Mucosa of descending colon (tissue), 3 donors: ENCODE measurements around the gene PEX14. TPM values are rescaled to one million over a fixed set of nuclear protein-coding genes. Genes with fewer than 3 reads are reported as not detected.

ENCODE experiments used
- ATAC-seq: fragments of 200-7000 bp; cut with Tn5 transposase; one replicate; pipeline ENCODE4 v1.9.1; 2020; ENCODE audit warnings: mild to moderate bottlenecking, moderate library complexity
- DNase-seq, 3 donors: peaks; one replicate each; pipeline ENCODE4 v3.0.0-alpha.2; 2020
- H3K36me3 ChIP-seq: fragments of 200-600 bp; one replicate; pipeline ENCODE4 v1.8.0; 2021; ENCODE audit warnings: low read depth, mild to moderate bottlenecking
- H3K4me1 ChIP-seq: fragments of 200-600 bp; one replicate; pipeline ENCODE4 v1.8.0; 2021; ENCODE audit warnings: low read depth, mild to moderate bottlenecking
- H3K4me3 ChIP-seq: fragments of 200-600 bp; one replicate; pipeline ENCODE4 v1.8.0; 2021; ENCODE audit warnings: mild to moderate bottlenecking
- H3K9me3 ChIP-seq: fragments of 200-600 bp; one replicate; pipeline ENCODE4 v1.8.0; 2021; ENCODE audit warnings: mild to moderate bottlenecking
- CTCF ChIP-seq: fragments of 200-600 bp; IDR thresholded peaks from one replicate; pipeline ENCODE4 v1.8.0; 2022; ENCODE audit warnings: antibody characterized with exemption, mild to moderate bottlenecking
- intact Hi-C, 2 donors: fragments of 100-400 bp; cut with DNase I in 1 of 2; cut with micrococcal nuclease in 1 of 2; formaldehyde crosslinking; loops; one replicate each; pipeline versions ENCODE4 v1.11.0 to v1.11.1; 2022; cut with DNase I, micrococcal nuclease
- total RNA-seq, 3 donors: library from RNA; stranded (reverse); fragmentation: NEBNext Ultra II Directional in 2 of 3; extraction: Animal tissue kit (Norgen Biotek cat#: 25700) in 2 of 3; gene quantifications; one replicate each; pipeline versions ENCODE4 v1.2.1 to v1.2.4, GENCODE V29; 2021 to 2023
- donor health status: DM: no; HTN: no; CAD: no; lungs with moderate emphysema.
- donor health status: DM: no; HTN: no; CAD: no.
- donor health status: DM: no; HTN: yes; CAD: no.

PEX14 gene
- total RNA-seq, 3 donors from 2014 or later: 18.9 to 23.8 (median 21.3) TPM

- no peaks in the 10 kb centered on the region for H3K9me3 ChIP-seq
- no peak for TF ChIP-seq CTCF
- intact Hi-C loops: no loop called here
- no peak for ATAC-seq
- peaks cover 5% of the 10 kb centered on the region for H3K4me1 ChIP-seq
- no peaks in the 10 kb centered on the region for H3K36me3 ChIP-seq
- no peak for DNase-seq
- no peak overlapping the region for H3K4me3 ChIP-seq
These were observed 190.5 kb downstream of the PEX14 start for GRCh38 chr1:10665226-10665625.

GRCh38 chr1:10665930-10666850, 191.4 kb downstream of the PEX14 start:
- no peak overlapping the region for H3K4me3 ChIP-seq
- no peak for DNase-seq
- H3K4me1 ChIP-seq: peaks cover 5% of the 10 kb centered on the region
- no peaks in the 10 kb centered on the region for H3K36me3 ChIP-seq
- no peak for ATAC-seq
- intact Hi-C loops: no loop called here
- no peaks in the 10 kb centered on the region for H3K9me3 ChIP-seq
- no peak for TF ChIP-seq CTCF

DNA sequence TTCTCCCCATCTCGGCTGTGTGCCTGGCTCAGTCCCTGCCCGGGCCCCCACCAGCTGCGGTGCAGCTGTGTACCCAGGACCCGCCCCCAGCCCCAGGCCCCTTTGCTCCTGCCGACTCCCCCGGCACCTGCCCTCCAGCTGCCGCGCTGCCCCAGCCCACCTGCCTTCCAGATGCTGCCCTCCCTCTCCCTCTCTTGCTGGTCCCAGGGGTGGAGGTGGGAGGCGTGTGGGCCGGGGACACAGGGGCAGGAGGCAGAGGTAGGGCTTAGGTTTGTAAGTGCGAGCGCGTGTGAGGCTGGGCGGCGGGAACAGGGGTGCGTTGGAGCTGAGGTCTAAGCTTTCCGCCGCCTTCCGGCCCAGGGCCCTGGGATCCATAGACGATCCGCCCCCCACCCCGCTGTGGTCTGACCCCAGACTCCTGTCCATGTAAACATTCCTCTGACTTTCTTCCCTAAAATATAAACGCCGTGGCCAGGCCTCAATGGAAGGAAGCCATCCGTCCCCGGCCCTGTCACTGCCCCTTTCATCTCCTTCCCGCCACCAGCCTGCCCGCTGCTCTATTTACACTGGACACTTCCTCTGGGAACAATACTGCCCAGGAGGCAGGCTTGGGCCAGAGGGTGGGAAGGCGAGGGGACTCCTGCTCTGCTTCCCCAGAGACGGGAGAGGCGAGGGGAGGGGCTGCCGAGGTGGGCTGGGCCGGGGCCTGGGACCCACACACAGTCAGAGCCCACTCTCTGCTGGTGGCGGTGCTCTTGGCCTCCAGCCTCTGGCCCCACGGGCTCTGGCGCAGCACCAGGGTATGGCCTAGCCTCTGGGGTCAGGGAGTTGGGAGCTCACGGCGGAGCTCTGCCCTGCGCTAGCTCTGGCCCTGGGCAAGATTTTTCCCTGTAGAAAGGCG, 193.4 kb downstream of the PEX14 start:
- H3K4me3 ChIP-seq: no peak overlapping the region
- TF ChIP-seq CTCF: no peak
- no peaks in the 10 kb centered on the region for H3K9me3 ChIP-seq
- intact Hi-C loops: no loop called here
- no peaks in the 10 kb centered on the region for H3K36me3 ChIP-seq
- H3K4me1 ChIP-seq: peaks cover 5% of the 10 kb centered on the region
- ATAC-seq (no peak), DNase-seq (no peak)

GRCh38 chr1:10669570-10669969, 194.8 kb downstream of the PEX14 start:
- TF ChIP-seq CTCF: no peak
- Histone ChIP-seq H3K4me3 (no peak overlapping the region), H3K4me1 (peaks cover 9% of the 10 kb centered on the region), H3K36me3 (no peaks in the 10 kb centered on the region), H3K9me3 (no peaks in the 10 kb centered on the region)
- intact Hi-C loops: no loop called here
- ATAC-seq (no peak), DNase-seq (no peak)

GRCh38 chr1:10670190-10670589, 195.4 kb downstream of the PEX14 start:
- no peaks in the 10 kb centered on the region for H3K9me3 ChIP-seq
- no peak for TF ChIP-seq CTCF
- ATAC-seq (no peak), DNase-seq (no peak)
- H3K36me3 ChIP-seq: no peaks in the 10 kb centered on the region
- intact Hi-C loops: no loop called here
- H3K4me1 ChIP-seq: peaks cover 13% of the 10 kb centered on the region
- no peak overlapping the region for H3K4me3 ChIP-seq
